Ishikawa (cell line): ENCODE results near the gene SPIC.

Experiments
- EGR1 ChIP-seq: IDR thresholded peaks from 2 replicates; pipeline ENCODE4 v1.6.1; 2012
- EP300 ChIP-seq: IDR thresholded peaks from 2 replicates; pipeline ENCODE4 v1.6.1; 2012; ENCODE audit warnings: borderline replicate concordance
- MAX ChIP-seq: IDR thresholded peaks from 2 replicates; pipeline ENCODE4 v1.6.1; 2012
- RAD21 ChIP-seq: IDR thresholded peaks from 2 replicates; pipeline ENCODE4 v1.6.1; 2012; ENCODE audit warnings: low read depth
- REST ChIP-seq: IDR thresholded peaks from 2 replicates; pipeline ENCODE4 v1.6.1; 2012; ENCODE audit warnings: low read depth, mild to moderate bottlenecking
- TAF1 ChIP-seq: IDR thresholded peaks from 2 replicates; pipeline ENCODE4 v1.6.1; 2012; ENCODE audit warnings: low read depth, mild to moderate bottlenecking
- YY1 ChIP-seq: IDR thresholded peaks from 2 replicates; pipeline ENCODE4 v1.6.1; 2012; ENCODE audit warnings: low read depth
- ZBTB7A ChIP-seq: IDR thresholded peaks from 2 replicates; pipeline ENCODE4 v1.6.1; 2012; ENCODE audit warnings: low read depth

GRCh38 chr12:101485021-101485420, 9.9 kb downstream of the SPIC start:
- TF ChIP-seq TAF1 (no peak), EP300 (no peak), EGR1 (no peak), MAX (no peak), REST (no peak), RAD21 (no peak), YY1 (no peak), ZBTB7A (no peak)
